Loucy (cell line): Measurements from ENCODE around the gene SPACA5.
"Not testable (repeated sequence)": the region's sequence is repeated elsewhere in the genome, so short reads cannot be mapped to it uniquely, and the experiment has no call there.

ENCODE experiments used
- H2AFZ ChIP-seq: fragments of 200-600 bp; sonication (generic); 2 replicates; pipeline ENCODE4 v1.6.0; 2016; ENCODE audit warnings: antibody characterized with exemption, mild to moderate bottlenecking, low read length, moderate library complexity
- H3F3A ChIP-seq: fragments of 200-600 bp; 2 replicates; pipeline ENCODE4 v1.6.0; 2016; ENCODE audit warnings: antibody characterized with exemption, low read depth, mild to moderate bottlenecking
- H3K27me3 ChIP-seq: fragments of 200-600 bp; sonication (generic); 2 replicates; pipeline ENCODE4 v1.6.1; 2014; ENCODE audit warnings: low read length, mild to moderate bottlenecking; ENCODE audit not compliant: insufficient read depth, poor library complexity, severe bottlenecking
- H3K36me3 ChIP-seq: fragments of 200-600 bp; sonication (generic); 2 replicates; pipeline ENCODE4 v1.6.1; 2016; ENCODE audit warnings: low read length; ENCODE audit not compliant: insufficient read depth
- H3K4me1 ChIP-seq: fragments of 200-600 bp; sonication (generic); 2 replicates; pipeline ENCODE4 v1.5.1; 2014; ENCODE audit warnings: low read length, mild to moderate bottlenecking; ENCODE audit not compliant: insufficient read depth, poor library complexity, severe bottlenecking
- H3K4me2 ChIP-seq: fragments of 200-600 bp; sonication (generic); 2 replicates; pipeline ENCODE4 v1.6.0; 2014; ENCODE audit warnings: antibody characterized with exemption, low read length, low read depth, mild to moderate bottlenecking; ENCODE audit not compliant: poor library complexity, severe bottlenecking
- H3K4me3 ChIP-seq: fragments of 200-600 bp; sonication (generic); 2 replicates; pipeline ENCODE4 v1.5.1; 2014; ENCODE audit warnings: low read length, mild to moderate bottlenecking, mixed read lengths; ENCODE audit not compliant: poor library complexity, severe bottlenecking
- H3K79me2 ChIP-seq: fragments of 200-600 bp; sonication (generic); 2 replicates; pipeline ENCODE4 v1.6.1; 2014; ENCODE audit warnings: low read length; ENCODE audit not compliant: insufficient read depth
- H3K9ac ChIP-seq: fragments of 200-600 bp; sonication (generic); 2 replicates; pipeline ENCODE4 v1.6.0; 2014; ENCODE audit warnings: mild to moderate bottlenecking, low read depth, low read length, moderate library complexity; ENCODE audit not compliant: poor library complexity, severe bottlenecking
- H3K9me2 ChIP-seq: fragments of 200-600 bp; sonication (generic); replicated peaks from 2 replicates; pipeline ENCODE4 v1.6.1; 2016; ENCODE audit warnings: low read depth, low read length, mixed read lengths
- H3K9me3 ChIP-seq: fragments of 200-600 bp; sonication (generic); 2 replicates; pipeline ENCODE4 v1.6.1; 2014; ENCODE audit warnings: mild to moderate bottlenecking, antibody characterized with exemption, low read length, low read depth; ENCODE audit not compliant: insufficient read depth
- H4K20me1 ChIP-seq: fragments of 200-600 bp; sonication (generic); 2 replicates; pipeline ENCODE4 v1.6.0; 2014; ENCODE audit warnings: antibody characterized with exemption, low read length, mild to moderate bottlenecking; ENCODE audit not compliant: insufficient read depth, poor library complexity, severe bottlenecking
- CTCF ChIP-seq: fragments of 200-600 bp; sonication (generic); conservative IDR thresholded peaks from 2 replicates; pipeline ENCODE4 v1.5.1; 2014; ENCODE audit warnings: mild to moderate bottlenecking, antibody characterized with exemption, low read length
- EZH2phosphoT487 ChIP-seq: fragments of 200-600 bp; IDR thresholded peaks from 2 replicates; pipeline ENCODE4 v1.6.1; 2018; ENCODE audit warnings: antibody characterized with exemption, mild to moderate bottlenecking, moderate library complexity, borderline replicate concordance

SPACA5 gene

GRCh38 chrX:48025561-48025960 is 18.8 kb downstream of the SPACA5 start:
- H3K36me3 ChIP-seq: no peaks in the 10 kb centered on the region
- no peak for TF ChIP-seq EZH2phosphoT487
- TF ChIP-seq CTCF: peak; percentile 60
- H3K9me2 ChIP-seq: no peaks in the 10 kb centered on the region
- no peaks in the 10 kb centered on the region for H3K27me3 ChIP-seq
- H3F3A ChIP-seq: no peaks in the 10 kb centered on the region
- no peak overlapping the region for H2AFZ ChIP-seq
- H3K79me2 ChIP-seq: no peaks in the 10 kb centered on the region
- H3K4me1 ChIP-seq: peaks cover 2% of the 10 kb centered on the region
- no peak overlapping the region for H3K4me2 ChIP-seq
- H4K20me1 ChIP-seq: no peaks in the 10 kb centered on the region
- no peaks in the 10 kb centered on the region for H3K9me3 ChIP-seq
- H3K9ac ChIP-seq: no peak overlapping the region
- H3K4me3 ChIP-seq: no peak overlapping the region

GRCh38 chrX:48027545-48027944 is 20.8 kb downstream of the SPACA5 start:
- H3K4me3 ChIP-seq, H4K20me1 ChIP-seq, H3K79me2 ChIP-seq, H2AFZ ChIP-seq, H3K9ac ChIP-seq, H3K27me3 ChIP-seq, H3K4me1 ChIP-seq, H3F3A ChIP-seq, H3K36me3 ChIP-seq, H3K4me2 ChIP-seq, H3K9me2 ChIP-seq, H3K9me3 ChIP-seq: not testable (repeated sequence)

- TF ChIP-seq CTCF: no peak
- no peak for TF ChIP-seq EZH2phosphoT487
Measured at GRCh38 chrX:48028091-48028490, 21.3 kb downstream of the SPACA5 start.

GRCh38 chrX:48030237-48030636 is 23.4 kb downstream of the SPACA5 start:
- no peaks in the 10 kb centered on the region for H4K20me1 ChIP-seq
- no peak overlapping the region for H3K4me3 ChIP-seq
- H3K9me3 ChIP-seq: no peaks in the 10 kb centered on the region
- no peak overlapping the region for H3K9ac ChIP-seq
- no peaks in the 10 kb centered on the region for H3K9me2 ChIP-seq
- H3F3A ChIP-seq: no peaks in the 10 kb centered on the region
- H3K79me2 ChIP-seq: no peaks in the 10 kb centered on the region
- no peak overlapping the region for H3K4me2 ChIP-seq
- no peak overlapping the region for H2AFZ ChIP-seq
- no peaks in the 10 kb centered on the region for H3K27me3 ChIP-seq
- TF ChIP-seq EZH2phosphoT487: no peak
- no peak for TF ChIP-seq CTCF
- no peaks in the 10 kb centered on the region for H3K36me3 ChIP-seq
- H3K4me1 ChIP-seq: no peaks in the 10 kb centered on the region

More at GRCh38 chrX:48028091-48028490, 21.3 kb downstream of the SPACA5 start:
- Histone ChIP-seq H3K9me3 (no peaks in the 10 kb centered on the region), H3K9ac (no peak overlapping the region), H3K36me3 (no peaks in the 10 kb centered on the region), H3K4me3 (no peak overlapping the region), H3K79me2 (no peaks in the 10 kb centered on the region), H3K4me2 (no peak overlapping the region), H3F3A (no peaks in the 10 kb centered on the region), H3K9me2 (no peaks in the 10 kb centered on the region), H2AFZ (no peak overlapping the region), H4K20me1 (no peaks in the 10 kb centered on the region), H3K27me3 (no peaks in the 10 kb centered on the region), H3K4me1 (no peaks in the 10 kb centered on the region)

GRCh38 chrX:48030641-48031173 is 23.9 kb downstream of the SPACA5 start:
- H2AFZ ChIP-seq, H3K4me2 ChIP-seq, H3K9me2 ChIP-seq, H3K4me3 ChIP-seq, H3K79me2 ChIP-seq, H3K27me3 ChIP-seq, H3K9me3 ChIP-seq, H3K4me1 ChIP-seq, H3K36me3 ChIP-seq, H3F3A ChIP-seq, H3K9ac ChIP-seq, H4K20me1 ChIP-seq: not testable (repeated sequence)
